HepG2 (cell line): ENCODE data around the gene FBXO7. TPM values are rescaled to one million over a fixed set of nuclear protein-coding genes. Genes with fewer than 3 reads are reported as not detected.

ENCODE experiments used
- CENPT ChIP-seq: sonication (generic); formaldehyde crosslinking; IDR thresholded peaks from 2 replicates; pipeline ENCODE4 v1.8.0; 2022; ENCODE audit warnings: low read depth, mild to moderate bottlenecking, moderate library complexity, missing genetic modification reagents
- DZIP1 ChIP-seq: sonication (generic); formaldehyde crosslinking; IDR thresholded peaks from 2 replicates; pipeline ENCODE4 v1.5.0; 2020; ENCODE audit warnings: mild to moderate bottlenecking, missing genetic modification reagents
- ESRRA ChIP-seq: sonication (generic); formaldehyde crosslinking; IDR thresholded peaks from 2 replicates; pipeline ENCODE4 v1.5.1; 2020; ENCODE audit warnings: mild to moderate bottlenecking, low read depth, missing genetic modification reagents
- HNRNPL ChIP-seq: fragments of 200-400 bp; formaldehyde crosslinking; IDR thresholded peaks from 2 replicates; pipeline ENCODE4 v1.6.1; 2017; ENCODE audit warnings: mild to moderate bottlenecking, low read depth, low read length
- KLF15 ChIP-seq: sonication (generic); formaldehyde crosslinking; IDR thresholded peaks from 2 replicates; pipeline ENCODE4 v1.8.1; 2023; ENCODE audit warnings: borderline replicate concordance, mild to moderate bottlenecking, inconsistent platforms, missing genetic modification reagents, mixed read lengths
- NFE2L2 ChIP-seq: fragments of 150-350 bp; IDR thresholded peaks from 2 replicates; pipeline ENCODE4 v1.6.1; 2014; ENCODE audit warnings: low read length
- NR2F2 ChIP-seq: IDR thresholded peaks from 2 replicates; pipeline ENCODE4 v1.6.1; 2012; ENCODE audit warnings: low read depth, inconsistent platforms, borderline replicate concordance
- POLR2AphosphoS2 ChIP-seq: IDR thresholded peaks from 2 replicates; pipeline ENCODE4 v1.6.1; 2011; ENCODE audit warnings: low read depth, low read length, improper control_type of control experiment
- PTBP1 ChIP-seq: fragments of 200-400 bp; formaldehyde crosslinking; IDR thresholded peaks from 2 replicates; pipeline ENCODE4 v1.6.1; 2018; ENCODE audit warnings: low read length, low read depth; ENCODE audit not compliant: poor library complexity, severe bottlenecking
- SPEN ChIP-seq: sonication (generic); formaldehyde crosslinking; IDR thresholded peaks from 2 replicates; pipeline ENCODE4 v1.5.1; 2020; ENCODE audit warnings: low read depth, mild to moderate bottlenecking, missing genetic modification reagents
- SRY ChIP-seq: sonication (generic); formaldehyde crosslinking; IDR thresholded peaks from 2 replicates; pipeline ENCODE4 v1.8.0; 2022; ENCODE audit warnings: mild to moderate bottlenecking, missing genetic modification reagents
- TBX2 ChIP-seq: sonication (generic); formaldehyde crosslinking; IDR thresholded peaks from 2 replicates; pipeline ENCODE4 v1.5.0; 2020; ENCODE audit warnings: missing genetic modification reagents, mild to moderate bottlenecking, borderline replicate concordance
- TMF1 ChIP-seq: sonication (generic); formaldehyde crosslinking; IDR thresholded peaks from 2 replicates; pipeline ENCODE4 v1.8.1; 2022; ENCODE audit warnings: low read depth, missing genetic modification reagents
- ZFP62 ChIP-seq: sonication (generic); formaldehyde crosslinking; IDR thresholded peaks from 2 replicates; pipeline ENCODE4 v1.4.0; 2020; ENCODE audit warnings: missing genetic modification reagents
- ZFY ChIP-seq: sonication (generic); formaldehyde crosslinking; IDR thresholded peaks from 2 replicates; pipeline ENCODE4 v1.4.0; 2020; ENCODE audit warnings: missing genetic modification reagents
- ZMAT3 ChIP-seq: sonication (generic); formaldehyde crosslinking; conservative IDR thresholded peaks from 2 replicates; pipeline ENCODE4 v1.7.0; 2021; ENCODE audit warnings: missing genetic modification reagents
- ZNF296 ChIP-seq: sonication (generic); formaldehyde crosslinking; conservative IDR thresholded peaks from 2 replicates; pipeline ENCODE4 v1.5.0; 2020; ENCODE audit warnings: mild to moderate bottlenecking, missing genetic modification reagents
- ZNF740 ChIP-seq: sonication (generic); formaldehyde crosslinking; IDR thresholded peaks from 2 replicates; pipeline ENCODE4 v1.4.0; 2020; ENCODE audit warnings: missing genetic modification reagents
- polyA plus RNA-seq, 8 experiments: library from polyadenylated mRNA; depleted of rRNA in 3 of 8; stranded (reverse) in 7 of 8; unstranded in 1 of 8; fragments of >200 nt; fragmentation: Illumina TruSeq in 4 of 8; extraction: Trizol in 4 of 8; gene quantifications; 2 replicates each; pipeline versions ENCODE4 v1.2.1 to v1.2.3, GENCODE V29; 2011 to 2016; ENCODE audit warnings: low read depth in 4 of 8, missing spikeins in 1 of 8, mixed read lengths in 1 of 8; ENCODE audit not compliant: insufficient read depth in 1 of 8
- total RNA-seq, 5 experiments: library from RNA; depleted of rRNA; stranded (reverse); fragments of >200 nt; fragmentation: Illumina TruSeq; extraction: Trizol; gene quantifications; 2 replicates each; pipeline ENCODE4 v1.2.3, GENCODE V29; 2016; ENCODE audit warnings: low read depth in 1 of 5
- TF ChIP-seq, protein P1 (sequence below): fragments of 450-650 bp; IDR thresholded peaks from 2 replicates; pipeline ENCODE4 v1.6.1; 2017
- TF ChIP-seq, protein P2 (sequence below): sonication (generic); formaldehyde crosslinking; conservative IDR thresholded peaks from 2 replicates; pipeline ENCODE4 v1.4.0; 2020; ENCODE audit warnings: missing genetic modification reagents
- TF ChIP-seq, protein P3 (sequence below), 2 experiments: sonication (generic) in 1 of 2; formaldehyde crosslinking in 1 of 2; IDR thresholded peaks; 2 replicates each; pipeline versions ENCODE4 v1.4.0 to v1.6.1; 2018 to 2020; ENCODE audit warnings: missing genetic modification reagents in 2 of 2, borderline replicate concordance in 1 of 2, low read depth in 1 of 2, mild to moderate bottlenecking in 1 of 2, missing biosample characterization in 1 of 2

Gene FBXO7
- total and polyA plus RNA-seq, 2 of the 13 experiments (the other 11 are each of a cell fraction or from before 2014, with no cell fraction given), result 105 to 172 TPM

DNA sequence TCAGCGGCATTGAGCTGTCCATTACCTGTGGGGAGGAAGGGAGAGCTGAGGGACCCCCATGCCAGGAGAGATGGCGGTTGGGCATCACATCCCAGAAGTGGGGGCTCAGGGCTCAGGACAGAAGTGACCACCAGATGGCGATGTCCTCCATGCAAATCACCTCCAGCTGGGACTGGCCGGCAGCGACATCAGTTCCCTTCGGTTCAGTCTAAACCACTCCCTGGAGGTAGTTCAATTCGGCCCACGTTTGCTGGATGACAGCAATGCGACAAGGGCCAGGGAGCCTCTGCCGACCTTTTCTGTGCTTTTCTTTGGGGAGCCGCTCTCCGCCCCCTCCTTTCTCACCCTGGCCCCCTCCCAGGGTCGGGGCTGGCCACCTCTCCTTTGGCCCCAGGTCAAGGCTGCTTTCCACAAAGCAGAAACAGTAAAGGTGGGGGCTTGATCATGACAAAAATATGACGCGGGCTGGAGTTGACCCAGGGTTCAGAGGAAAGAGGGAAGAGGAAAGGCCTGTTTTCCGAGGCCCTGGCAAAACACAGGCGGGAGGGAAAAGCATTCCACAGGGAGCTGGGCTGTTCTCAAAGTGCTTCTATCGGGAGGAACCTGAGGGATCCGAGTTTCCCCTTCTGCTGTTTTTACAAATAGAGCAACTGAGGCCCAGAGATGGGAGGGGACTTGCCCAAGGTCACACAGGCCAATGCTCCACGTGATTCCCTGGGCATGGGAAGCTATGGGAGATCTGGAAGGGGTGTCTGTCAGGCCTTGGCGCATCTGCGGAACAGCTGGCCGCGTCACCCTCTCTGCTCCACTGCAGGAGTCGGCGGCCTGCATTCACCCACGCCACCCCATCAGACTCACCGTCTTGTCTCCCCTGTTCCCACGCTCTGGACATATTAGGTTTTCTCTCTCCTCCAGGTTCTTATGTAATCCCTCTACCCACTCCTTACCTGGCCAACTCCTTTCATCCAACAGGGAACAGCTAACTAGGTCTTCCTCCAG, 54.7 kb downstream of the FBXO7 start (continued):
- TF ChIP-seq ZMAT3 (peak; percentile 78; the same call in 1 of the 2 replicates), SRY (CRISPR knock-in tag) (no peak), KLF15 (CRISPR knock-in tag) (no peak), TMF1 (CRISPR knock-in tag) (no peak), SPEN (CRISPR knock-in tag) (0 out of 2 replicates have a peak, but pooled peaks have one; percentile 16), NR2F2 (peak; percentile 84), PTBP1 (no peak), ZFP62 (CRISPR knock-in tag) (no peak), CENPT (CRISPR knock-in tag) (no peak), NFE2L2 (no peak; the same call in 1 of the 2 replicates), ZFY (CRISPR knock-in tag) (no peak; the same call in none of the 2 replicates), ZNF740 (CRISPR knock-in tag) (no peak), ESRRA (CRISPR knock-in tag) (no peak), ZNF296 (CRISPR knock-in tag) (no peak), POLR2AphosphoS2 (no peak), DZIP1 (CRISPR knock-in tag) (no peak), TBX2 (CRISPR knock-in tag) (peak; percentile 55; the same call in 1 of the 2 replicates), HNRNPL (no peak)
- TF ChIP-seq, protein P1, sequence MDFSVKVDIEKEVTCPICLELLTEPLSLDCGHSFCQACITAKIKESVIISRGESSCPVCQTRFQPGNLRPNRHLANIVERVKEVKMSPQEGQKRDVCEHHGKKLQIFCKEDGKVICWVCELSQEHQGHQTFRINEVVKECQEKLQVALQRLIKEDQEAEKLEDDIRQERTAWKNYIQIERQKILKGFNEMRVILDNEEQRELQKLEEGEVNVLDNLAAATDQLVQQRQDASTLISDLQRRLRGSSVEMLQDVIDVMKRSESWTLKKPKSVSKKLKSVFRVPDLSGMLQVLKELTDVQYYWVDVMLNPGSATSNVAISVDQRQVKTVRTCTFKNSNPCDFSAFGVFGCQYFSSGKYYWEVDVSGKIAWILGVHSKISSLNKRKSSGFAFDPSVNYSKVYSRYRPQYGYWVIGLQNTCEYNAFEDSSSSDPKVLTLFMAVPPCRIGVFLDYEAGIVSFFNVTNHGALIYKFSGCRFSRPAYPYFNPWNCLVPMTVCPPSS, result no peak
- TF ChIP-seq, protein P2, sequence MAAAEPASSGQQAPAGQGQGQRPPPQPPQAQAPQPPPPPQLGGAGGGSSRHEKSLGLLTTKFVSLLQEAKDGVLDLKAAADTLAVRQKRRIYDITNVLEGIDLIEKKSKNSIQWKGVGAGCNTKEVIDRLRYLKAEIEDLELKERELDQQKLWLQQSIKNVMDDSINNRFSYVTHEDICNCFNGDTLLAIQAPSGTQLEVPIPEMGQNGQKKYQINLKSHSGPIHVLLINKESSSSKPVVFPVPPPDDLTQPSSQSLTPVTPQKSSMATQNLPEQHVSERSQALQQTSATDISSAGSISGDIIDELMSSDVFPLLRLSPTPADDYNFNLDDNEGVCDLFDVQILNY (CRISPR knock-in tag), result no peak
- TF ChIP-seq, protein P3, sequence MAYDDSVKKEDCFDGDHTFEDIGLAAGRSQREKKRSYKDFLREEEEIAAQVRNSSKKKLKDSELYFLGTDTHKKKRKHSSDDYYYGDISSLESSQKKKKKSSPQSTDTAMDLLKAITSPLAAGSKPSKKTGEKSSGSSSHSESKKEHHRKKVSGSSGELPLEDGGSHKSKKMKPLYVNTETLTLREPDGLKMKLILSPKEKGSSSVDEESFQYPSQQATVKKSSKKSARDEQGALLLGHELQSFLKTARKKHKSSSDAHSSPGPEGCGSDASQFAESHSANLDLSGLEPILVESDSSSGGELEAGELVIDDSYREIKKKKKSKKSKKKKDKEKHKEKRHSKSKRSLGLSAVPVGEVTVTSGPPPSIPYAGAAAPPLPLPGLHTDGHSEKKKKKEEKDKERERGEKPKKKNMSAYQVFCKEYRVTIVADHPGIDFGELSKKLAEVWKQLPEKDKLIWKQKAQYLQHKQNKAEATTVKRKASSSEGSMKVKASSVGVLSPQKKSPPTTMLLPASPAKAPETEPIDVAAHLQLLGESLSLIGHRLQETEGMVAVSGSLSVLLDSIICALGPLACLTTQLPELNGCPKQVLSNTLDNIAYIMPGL (CRISPR knock-in tag; IDR thresholded peaks at IDR 0.05; ENCODE audit: borderline replicate concordance in 1 of 2, low read depth in 1 of 2), result peak; percentile 51 to 70; a peak in 3 of 4 replicates
